AG04449 (cell line): ENCODE measurements around the gene B4GALT4.

Source experiments
- CTCF ChIA-PET: fragments of 350-600 bp; formaldehyde crosslinking; extraction: SDS; loops from one replicate; lab custom pipeline; 2021; ENCODE audit warnings: antibody characterized with exemption; lab: Yijun Ruan, JAX
- POLR2A ChIA-PET: fragments of 400-600, 350-600 bp; formaldehyde crosslinking; extraction: SDS; loops from one replicate; lab custom pipeline; 2020; ENCODE audit warnings: antibody characterized with exemption, inconsistent platforms; lab: Yijun Ruan, JAX
- DNase-seq: peaks from one replicate; pipeline ENCODE4 v3.0.0-alpha.2; 2010; ENCODE audit warnings: low read depth, low spot score
- H3K4me3 ChIP-seq: 2 replicates; pipeline ENCODE4 v1.5.1; 2011; ENCODE audit warnings: low read depth, mild to moderate bottlenecking, control low read depth, low read length
- CTCF ChIP-seq: IDR thresholded peaks from one replicate; pipeline ENCODE4 v1.5.1; 2011; ENCODE audit warnings: mild to moderate bottlenecking, moderate library complexity, low read length, control low read depth, inconsistent platforms; ENCODE audit not compliant: insufficient read depth; ENCODE audit errors: missing control alignments

B4GALT4 gene

GRCh38 chr3:119219069-119219468 lies 21.6 kb downstream of the B4GALT4 start:
- TF ChIP-seq CTCF: no peak
- ChIA-PET CTCF (interaction anchor here (0.9 to 1.9 kb wide), 2 partner anchors 22 to 134 kb away, joined by 3 to 7 read pairs; partner anchors contain the start of gene B4GALT4), POLR2A (no interaction called here)
- no peak for DNase-seq
- H3K4me3 ChIP-seq: no peak overlapping the region

DNA sequence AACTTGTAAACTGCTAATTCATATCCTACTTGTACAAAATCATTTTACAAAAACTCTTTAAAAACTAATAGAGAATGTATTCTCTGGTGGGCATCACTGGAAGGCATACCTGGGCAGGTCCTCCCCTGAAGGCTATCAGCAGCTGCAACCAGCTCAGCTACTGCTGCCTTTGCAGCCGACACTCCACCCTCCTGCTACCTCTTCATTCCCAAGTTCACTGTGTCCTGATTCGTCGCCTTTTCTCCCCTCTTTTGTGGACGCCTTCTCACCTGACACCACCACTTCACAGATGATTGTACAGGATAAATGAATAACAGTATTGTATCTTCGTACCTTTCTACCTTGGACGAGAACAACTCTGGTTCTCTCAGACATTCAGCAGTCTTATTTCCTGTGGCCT lies 28.9 kb downstream of the B4GALT4 start:
- TF ChIP-seq CTCF: no peak
- no peak overlapping the region for H3K4me3 ChIP-seq
- CTCF ChIA-PET: interaction anchor here (0.7 to 1.9 kb wide), 3 partner anchors 10 to 67 kb away, joined by 3 to 6 read pairs (median 3); no protein-coding TSS in a partner anchor
- no peak for DNase-seq
- POLR2A ChIA-PET: no interaction called here

DNA sequence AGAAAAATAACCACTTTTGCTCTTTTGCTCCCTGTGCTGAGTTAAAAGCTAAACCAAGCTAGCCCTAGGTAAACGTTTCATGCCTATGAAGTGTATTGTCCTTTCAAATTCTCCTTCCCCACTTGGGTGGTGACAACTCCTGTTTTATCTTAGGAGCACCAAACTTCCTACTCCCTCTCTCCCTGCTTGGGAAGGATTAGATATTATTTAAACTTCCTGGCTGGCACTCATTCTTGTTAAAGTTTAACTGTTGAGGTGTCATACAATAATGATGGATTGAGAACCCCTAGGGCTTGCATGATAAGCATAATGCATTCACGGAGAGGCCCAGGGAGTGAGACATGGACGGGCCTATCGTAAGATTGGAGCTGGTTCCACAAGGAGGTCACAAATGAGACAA lies 29.5 kb downstream of the B4GALT4 start:
- no peak overlapping the region for H3K4me3 ChIP-seq
- ChIA-PET CTCF (interaction anchor here (0.7 to 1.0 kb wide), 2 partner anchors 34 to 66 kb away, joined by 3 read pairs; no protein-coding TSS in a partner anchor), POLR2A (no interaction called here)
- DNase-seq: no peak
- TF ChIP-seq CTCF: no peak

DNA sequence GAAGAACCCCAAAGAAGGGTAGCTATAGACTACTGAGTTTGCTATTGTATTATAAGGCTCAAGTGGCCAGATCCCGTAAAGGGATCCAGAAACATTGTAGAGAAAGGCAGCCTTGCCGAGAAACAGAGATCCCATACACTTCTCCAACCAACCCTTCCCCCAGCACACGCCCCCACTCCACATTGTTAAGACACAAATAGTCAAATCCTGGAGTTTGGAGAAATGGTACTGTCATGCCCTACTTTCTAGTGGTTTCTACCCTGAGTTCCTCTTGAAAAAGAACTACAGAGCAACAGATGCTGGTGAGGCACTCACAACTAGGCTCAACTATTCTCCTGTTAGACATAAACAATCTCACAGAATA lies 33.2 kb downstream of the B4GALT4 start:
- H3K4me3 ChIP-seq: no peak overlapping the region
- CTCF ChIA-PET: interaction anchor here (1.1 kb wide), 1 partner anchor 63 kb away, joined by 3 read pairs; no protein-coding TSS in a partner anchor
- TF ChIP-seq CTCF: no peak
- POLR2A ChIA-PET: no interaction called here
- no peak for DNase-seq

DNA sequence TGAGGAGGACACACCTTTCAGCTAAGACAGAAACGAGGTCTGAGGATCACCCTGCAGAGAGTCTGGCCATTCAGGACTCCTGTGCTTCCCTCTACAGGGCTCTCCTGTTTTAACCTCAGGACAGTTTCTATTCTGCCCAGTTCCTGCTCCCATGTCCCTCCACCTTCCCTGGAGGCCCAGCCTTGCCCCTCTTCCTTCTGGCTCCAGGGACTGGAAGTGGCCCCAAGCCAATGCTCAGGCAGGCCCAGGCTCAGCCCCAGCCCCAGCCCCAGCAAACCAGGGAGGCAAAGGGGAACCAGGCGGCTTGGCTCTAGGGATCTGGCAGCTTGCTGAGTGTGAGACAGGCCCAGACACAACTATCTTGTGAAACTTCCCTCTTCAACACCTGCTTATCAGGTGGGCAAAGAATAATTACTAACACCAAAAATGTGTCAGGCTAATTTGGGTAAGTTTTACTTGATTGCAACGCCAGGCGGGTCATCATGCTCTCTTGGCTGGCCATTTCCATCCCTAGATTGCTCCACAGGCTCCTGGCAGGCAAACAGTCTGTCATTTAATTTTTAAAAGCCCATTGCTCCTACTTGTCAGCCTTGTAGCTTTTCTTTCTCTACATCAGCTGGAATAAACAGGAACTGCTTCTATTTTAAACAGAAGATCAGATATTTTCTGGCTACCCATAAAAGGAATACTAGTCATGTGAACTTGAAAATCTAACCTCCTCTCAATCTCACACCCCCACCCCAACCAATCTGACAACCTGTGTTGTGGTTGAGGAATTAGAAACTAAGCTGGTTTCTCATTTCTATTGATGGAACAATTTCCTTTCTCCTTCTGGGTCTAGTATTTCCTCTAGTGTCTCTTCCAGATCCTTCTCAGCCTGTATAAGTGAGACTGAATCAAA lies 33.8 kb downstream of the B4GALT4 start:
- ChIA-PET POLR2A (no interaction called here), CTCF (interaction anchor here (1.1 kb wide), 1 partner anchor 62 kb away, joined by 3 read pairs; no protein-coding TSS in a partner anchor)

More for the DNA sequence above, 33.8 kb downstream of the B4GALT4 start:
- DNase-seq: no peak
- no peak for TF ChIP-seq CTCF
- no peak overlapping the region for H3K4me3 ChIP-seq
